OCI-LY7 (cell line): Measurements from ENCODE around the gene PPM1M. TPM values are rescaled to one million over a fixed set of nuclear protein-coding genes. Genes with fewer than 3 reads are reported as not detected.

ENCODE experiments used
- BruUV-seq: library from RNA; stranded (reverse); fragments of 400-500 nt; replicated peaks from 2 replicates; lab custom pipeline; 2021; lab: Mats Ljungman, UMichigan
- CTCF ChIA-PET: fragments of 300-600 bp; sonication (Branson Sonifier 250); formaldehyde crosslinking; loops from one replicate; lab custom pipeline; 2022; ENCODE audit warnings: antibody characterized with exemption; ENCODE audit not compliant: unreplicated experiment; lab: Charles Lee
- POLR2A ChIA-PET: fragments of 300-600 bp; sonication (Branson Sonifier 250); formaldehyde crosslinking; loops from one replicate; lab custom pipeline; 2022; ENCODE audit warnings: antibody characterized with exemption; lab: Charles Lee
- DNase-seq: peaks from one replicate; pipeline ENCODE4 v3.0.0-alpha.2; 2015; ENCODE audit warnings: low spot score
- H2AFZ ChIP-seq: fragments of 200-600 bp; sonication (generic), shearing (Covaris generic); 2 replicates; pipeline ENCODE4 v1.6.1; 2014; ENCODE audit warnings: mild to moderate bottlenecking, antibody characterized with exemption, low read length, moderate library complexity
- H3K27ac ChIP-seq: fragments of 200-600 bp; sonication (generic); 2 replicates; pipeline ENCODE4 v1.5.1; 2014; ENCODE audit warnings: mixed run types, low read depth, mild to moderate bottlenecking, moderate library complexity, low read length, inconsistent platforms; ENCODE audit not compliant: poor library complexity, severe bottlenecking
- H3K36me3 ChIP-seq: fragments of 200-600 bp; sonication (generic); 2 replicates; pipeline ENCODE4 v1.6.1; 2014; ENCODE audit warnings: mild to moderate bottlenecking, antibody characterized with exemption, low read length, moderate library complexity, mixed read lengths; ENCODE audit not compliant: insufficient read depth
- H3K4me1 ChIP-seq: fragments of 200-600 bp; sonication (generic); 2 replicates; pipeline ENCODE4 v1.5.1; 2014; ENCODE audit warnings: mild to moderate bottlenecking, low read length; ENCODE audit not compliant: insufficient read depth, poor library complexity, severe bottlenecking
- H3K4me2 ChIP-seq: fragments of 200-600 bp; sonication (generic); 2 replicates; pipeline ENCODE4 v1.6.1; 2014; ENCODE audit warnings: mild to moderate bottlenecking, low read length
- H3K4me3 ChIP-seq: fragments of 200-600 bp; sonication (generic); 2 replicates; pipeline ENCODE4 v1.5.1; 2014; ENCODE audit warnings: mild to moderate bottlenecking, low read depth, low read length; ENCODE audit not compliant: poor library complexity, severe bottlenecking
- H3K79me2 ChIP-seq: fragments of 200-600 bp; sonication (generic); 2 replicates; pipeline ENCODE4 v1.6.1; 2016; ENCODE audit warnings: low read depth, mild to moderate bottlenecking, low read length, moderate library complexity, mixed read lengths; ENCODE audit not compliant: insufficient read depth
- H3K9me2 ChIP-seq: fragments of 200-600 bp; sonication (generic); 2 replicates; pipeline ENCODE4 v1.6.1; 2016; ENCODE audit warnings: mild to moderate bottlenecking, low read length, mixed read lengths; ENCODE audit not compliant: insufficient read depth
- H3K9me3 ChIP-seq: fragments of 200-600 bp; sonication (generic); 2 replicates; pipeline ENCODE4 v1.6.1; 2014; ENCODE audit warnings: mild to moderate bottlenecking, mixed run types, low read length, mixed read lengths
- H4K20me1 ChIP-seq: fragments of 200-600 bp; sonication (generic); 2 replicates; pipeline ENCODE4 v1.6.1; 2014; ENCODE audit warnings: mild to moderate bottlenecking, antibody characterized with exemption, low read length, moderate library complexity, mixed read lengths; ENCODE audit not compliant: insufficient read depth
- EZH2phosphoT487 ChIP-seq: fragments of 200-600 bp; sonication (generic); IDR thresholded peaks from 2 replicates; pipeline ENCODE4 v1.6.1; 2018; ENCODE audit warnings: low read depth, borderline replicate concordance, mild to moderate bottlenecking, mixed run types, antibody characterized with exemption, low read length, moderate library complexity, mixed read lengths
- intact Hi-C: fragments of 100-400 bp; cut with micrococcal nuclease; formaldehyde crosslinking; loops from one replicate; pipeline ENCODE4 v1.10.0; 2022; ENCODE audit not compliant: unreplicated experiment
- total RNA-seq, 2 experiments: library from RNA; depleted of rRNA in 1 of 2; stranded (reverse); fragments of >200 nt in 1 of 2; shearing (Covaris generic) in 1 of 2; gene quantifications; 2 replicates each; pipeline ENCODE4 v1.2.3, GENCODE V29; 2014 to 2022
- TF ChIP-seq, protein P1 (sequence below): fragments of 200-600 bp; sonication (generic); conservative IDR thresholded peaks from 2 replicates; pipeline ENCODE4 v1.5.1; 2014; ENCODE audit warnings: mild to moderate bottlenecking, antibody characterized with exemption, low read length, moderate library complexity, mixed read lengths

PPM1M gene
- total RNA-seq, 2 experiments from 2014 or later = 4.4 to 15.6 TPM

GRCh38 chr3:52253314-52254304 is 8.1 kb downstream of the PPM1M start:
- ChIA-PET POLR2A (interaction anchor here (0.6 to 4.8 kb wide), 10 partner anchors 8 to 184 kb away, joined by 3 to 28 read pairs (median 4); partner anchors contain the start of gene TLR9), CTCF (interaction anchor here (0.6 to 0.9 kb wide), 2 partner anchors 22 to 33 kb away, joined by 3 to 5 read pairs; no protein-coding TSS in a partner anchor)
- peak overlapping the region; percentile 76 for H3K27ac ChIP-seq
- no peak for TF ChIP-seq EZH2phosphoT487
- TF ChIP-seq, protein P1, sequence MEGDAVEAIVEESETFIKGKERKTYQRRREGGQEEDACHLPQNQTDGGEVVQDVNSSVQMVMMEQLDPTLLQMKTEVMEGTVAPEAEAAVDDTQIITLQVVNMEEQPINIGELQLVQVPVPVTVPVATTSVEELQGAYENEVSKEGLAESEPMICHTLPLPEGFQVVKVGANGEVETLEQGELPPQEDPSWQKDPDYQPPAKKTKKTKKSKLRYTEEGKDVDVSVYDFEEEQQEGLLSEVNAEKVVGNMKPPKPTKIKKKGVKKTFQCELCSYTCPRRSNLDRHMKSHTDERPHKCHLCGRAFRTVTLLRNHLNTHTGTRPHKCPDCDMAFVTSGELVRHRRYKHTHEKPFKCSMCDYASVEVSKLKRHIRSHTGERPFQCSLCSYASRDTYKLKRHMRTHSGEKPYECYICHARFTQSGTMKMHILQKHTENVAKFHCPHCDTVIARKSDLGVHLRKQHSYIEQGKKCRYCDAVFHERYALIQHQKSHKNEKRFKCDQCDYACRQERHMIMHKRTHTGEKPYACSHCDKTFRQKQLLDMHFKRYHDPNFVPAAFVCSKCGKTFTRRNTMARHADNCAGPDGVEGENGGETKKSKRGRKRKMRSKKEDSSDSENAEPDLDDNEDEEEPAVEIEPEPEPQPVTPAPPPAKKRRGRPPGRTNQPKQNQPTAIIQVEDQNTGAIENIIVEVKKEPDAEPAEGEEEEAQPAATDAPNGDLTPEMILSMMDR = no peak
- H3K4me3 ChIP-seq = peak overlapping the region; percentile 8
- no peak overlapping the region for H2AFZ ChIP-seq
- no peaks in the 10 kb centered on the region for H3K9me2 ChIP-seq
- no peaks in the 10 kb centered on the region for H3K9me3 ChIP-seq
- H4K20me1 ChIP-seq = no peaks in the 10 kb centered on the region
- H3K4me2 ChIP-seq = peak overlapping the region; percentile 67
- H3K36me3 ChIP-seq = peaks cover 96% of the 10 kb centered on the region
- H3K79me2 ChIP-seq = no peaks in the 10 kb centered on the region; the same call in 1 of the 2 replicates
- H3K4me1 ChIP-seq = peaks cover 23% of the 10 kb centered on the region
- intact Hi-C loops = loop anchor here (1.0 kb wide), 1 partner anchor 14 kb away; the partner anchor contains the start of gene TWF2
- peak; percentile 91 for DNase-seq
- BruUV-seq = no TSS peak

DNA sequence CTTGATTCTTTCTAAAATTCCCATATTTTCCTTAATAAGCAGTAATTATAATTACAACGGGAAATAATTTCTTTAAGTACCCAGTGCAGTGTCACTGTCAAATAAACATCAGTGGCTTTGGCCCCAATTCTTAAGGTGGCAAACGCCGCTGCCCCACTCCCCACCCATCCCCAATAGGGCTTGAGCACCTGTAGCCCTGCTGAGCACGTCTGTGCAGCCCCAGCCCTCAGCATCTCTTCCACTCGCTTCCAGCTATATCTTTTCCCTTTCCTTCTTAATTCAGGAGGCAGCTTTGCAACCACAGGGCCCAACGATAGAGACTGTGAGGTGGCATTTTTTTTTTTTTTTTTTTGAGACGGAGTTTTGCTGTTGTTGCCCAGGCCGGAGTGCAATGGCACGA is 9.0 kb downstream of the PPM1M start:
- intact Hi-C loops = no loop called here
- H3K9me2 ChIP-seq = no peaks in the 10 kb centered on the region
- TF ChIP-seq EZH2phosphoT487 = no peak
- TF ChIP-seq, protein P1 = no peak
- H3K27ac ChIP-seq = no peak overlapping the region
- no peak overlapping the region for H3K4me3 ChIP-seq
- no peaks in the 10 kb centered on the region for H4K20me1 ChIP-seq
- ChIA-PET POLR2A (interaction anchor here (1.6 kb wide), 1 partner anchor 29 kb away, joined by 5 read pairs; the partner anchor contains the start of gene TLR9), CTCF (no interaction called here)
- BruUV-seq = no TSS peak
- no peak overlapping the region for H2AFZ ChIP-seq
- no peaks in the 10 kb centered on the region; the same call in 1 of the 2 replicates for H3K79me2 ChIP-seq
- DNase-seq = no peak
- H3K4me2 ChIP-seq = no peak overlapping the region
- H3K36me3 ChIP-seq = peaks cover 96% of the 10 kb centered on the region
- H3K9me3 ChIP-seq = no peaks in the 10 kb centered on the region
- peaks cover 23% of the 10 kb centered on the region for H3K4me1 ChIP-seq
